OCI-LY1 (cell line): ENCODE data around the gene RNF114.

ENCODE experiments used
- CTCF ChIP-seq: fragments of 200-600 bp; sonication (generic), shearing (Covaris generic); IDR thresholded peaks from 2 replicates; pipeline ENCODE4 v1.5.1; 2017; ENCODE audit warnings: mild to moderate bottlenecking, antibody characterized with exemption, low read length, moderate library complexity, mixed read lengths
- EZH2 ChIP-seq: fragments of 200-600 bp; sonication (generic), shearing (Covaris generic); IDR thresholded peaks from 2 replicates; pipeline ENCODE4 v1.8.0; 2017; ENCODE audit warnings: borderline replicate concordance, mixed run types, mild to moderate bottlenecking, antibody characterized with exemption, low read length, moderate library complexity, mixed read lengths

GRCh38 chr20:49904440-49905214 is 31.6 kb upstream of the RNF114 start:
- TF ChIP-seq EZH2 (no peak), CTCF (no peak)
